ENCODE data around the gene TIAL1. TPM values are rescaled to one million over a fixed set of nuclear protein-coding genes. Genes with fewer than 3 reads are reported as not detected.

Gene TIAL1
- total and polyA plus RNA-seq, 2 of the 13 experiments (the other 11 are each of a cell fraction or from before 2014, with no cell fraction given) = 31.5 to 148 TPM

DNA sequence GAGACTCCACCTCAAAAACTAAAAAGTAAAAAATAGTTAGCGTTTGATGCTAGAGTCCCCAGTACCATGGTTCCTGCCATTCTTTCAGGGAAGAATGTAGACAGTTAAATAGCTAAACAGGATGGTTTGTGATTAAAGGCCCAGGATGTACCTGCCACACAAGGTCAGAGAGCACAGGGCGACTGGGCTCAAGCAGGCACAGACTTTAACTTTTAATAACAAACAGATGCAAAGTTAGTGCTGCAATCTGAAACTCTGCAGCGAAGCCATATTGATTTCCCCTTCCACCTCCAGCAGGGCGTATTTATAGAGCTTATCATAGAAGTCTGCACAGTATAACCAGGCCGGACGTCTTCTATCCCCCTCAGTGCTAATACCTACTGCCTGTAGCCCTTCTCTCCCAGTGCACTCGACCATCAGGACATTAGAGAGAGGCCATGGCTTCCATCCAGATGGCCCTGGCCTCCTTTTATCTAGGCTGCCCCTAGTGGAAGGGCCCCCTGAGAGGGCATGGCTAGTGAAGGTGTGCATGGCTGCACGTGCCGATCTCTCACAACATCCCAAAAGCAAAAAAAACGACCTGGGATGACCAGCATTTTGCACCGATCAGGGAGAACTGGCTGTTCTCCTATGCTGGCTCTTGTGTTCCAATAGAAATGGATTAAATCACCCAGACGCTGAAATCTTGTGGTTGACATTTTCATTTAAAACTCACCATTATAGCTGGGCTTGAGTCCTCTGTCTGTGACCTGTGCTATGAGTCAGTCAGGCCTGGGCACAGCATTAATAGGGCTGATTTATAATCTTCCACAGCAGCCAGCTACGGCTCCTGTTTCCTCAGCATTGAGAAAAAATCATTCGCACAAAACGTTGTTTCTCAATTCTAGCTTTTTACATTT lies 46.8 kb upstream of the TIAL1 start (continued):
- TF ChIP-seq ZIK1 (CRISPR knock-in tag; IDR thresholded peaks at IDR 0.05; ENCODE audit: borderline replicate concordance, low read depth) (no peak), GTF3A (CRISPR knock-in tag; conservative IDR thresholded peaks at IDR 0.05) (no peak), JARID2 (CRISPR knock-in tag; IDR thresholded peaks at IDR 0.05; ENCODE audit: insufficient replicate concordance) (no peak), FOXO1 (CRISPR knock-in tag; IDR thresholded peaks at IDR 0.05) (0 out of 2 replicates have a peak, but pooled peaks have one; percentile 17), YY1 (IDR thresholded peaks at IDR 0.05; ENCODE audit: insufficient read depth, insufficient replicate concordance, low read depth, low read length) (peak; percentile 50), ZNF850 (CRISPR knock-in tag; conservative IDR thresholded peaks at IDR 0.05) (no peak), SSRP1 (CRISPR knock-in tag; IDR thresholded peaks at IDR 0.05) (no peak), JUNB (CRISPR knock-in tag; IDR thresholded peaks at IDR 0.05; ENCODE audit: borderline replicate concordance) (no peak), NR2F1 (CRISPR knock-in tag; IDR thresholded peaks at IDR 0.05) (no peak), ATF7-NPFF (CRISPR knock-in tag; IDR thresholded peaks at IDR 0.05; ENCODE audit: low read depth) (no peak), ZNF577 (CRISPR knock-in tag; IDR thresholded peaks at IDR 0.05; ENCODE audit: borderline replicate concordance, low read depth) (no peak), ZNF709 (CRISPR knock-in tag; IDR thresholded peaks at IDR 0.05) (no peak), SP4 (CRISPR knock-in tag; IDR thresholded peaks at IDR 0.05) (peak; percentile 38; the same call in 1 of the 2 replicates)
- TF ChIP-seq, protein P1, sequence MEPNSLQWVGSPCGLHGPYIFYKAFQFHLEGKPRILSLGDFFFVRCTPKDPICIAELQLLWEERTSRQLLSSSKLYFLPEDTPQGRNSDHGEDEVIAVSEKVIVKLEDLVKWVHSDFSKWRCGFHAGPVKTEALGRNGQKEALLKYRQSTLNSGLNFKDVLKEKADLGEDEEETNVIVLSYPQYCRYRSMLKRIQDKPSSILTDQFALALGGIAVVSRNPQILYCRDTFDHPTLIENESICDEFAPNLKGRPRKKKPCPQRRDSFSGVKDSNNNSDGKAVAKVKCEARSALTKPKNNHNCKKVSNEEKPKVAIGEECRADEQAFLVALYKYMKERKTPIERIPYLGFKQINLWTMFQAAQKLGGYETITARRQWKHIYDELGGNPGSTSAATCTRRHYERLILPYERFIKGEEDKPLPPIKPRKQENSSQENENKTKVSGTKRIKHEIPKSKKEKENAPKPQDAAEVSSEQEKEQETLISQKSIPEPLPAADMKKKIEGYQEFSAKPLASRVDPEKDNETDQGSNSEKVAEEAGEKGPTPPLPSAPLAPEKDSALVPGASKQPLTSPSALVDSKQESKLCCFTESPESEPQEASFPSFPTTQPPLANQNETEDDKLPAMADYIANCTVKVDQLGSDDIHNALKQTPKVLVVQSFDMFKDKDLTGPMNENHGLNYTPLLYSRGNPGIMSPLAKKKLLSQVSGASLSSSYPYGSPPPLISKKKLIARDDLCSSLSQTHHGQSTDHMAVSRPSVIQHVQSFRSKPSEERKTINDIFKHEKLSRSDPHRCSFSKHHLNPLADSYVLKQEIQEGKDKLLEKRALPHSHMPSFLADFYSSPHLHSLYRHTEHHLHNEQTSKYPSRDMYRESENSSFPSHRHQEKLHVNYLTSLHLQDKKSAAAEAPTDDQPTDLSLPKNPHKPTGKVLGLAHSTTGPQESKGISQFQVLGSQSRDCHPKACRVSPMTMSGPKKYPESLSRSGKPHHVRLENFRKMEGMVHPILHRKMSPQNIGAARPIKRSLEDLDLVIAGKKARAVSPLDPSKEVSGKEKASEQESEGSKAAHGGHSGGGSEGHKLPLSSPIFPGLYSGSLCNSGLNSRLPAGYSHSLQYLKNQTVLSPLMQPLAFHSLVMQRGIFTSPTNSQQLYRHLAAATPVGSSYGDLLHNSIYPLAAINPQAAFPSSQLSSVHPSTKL (CRISPR knock-in tag; IDR thresholded peaks at IDR 0.05) = 0 out of 2 replicates have a peak, but pooled peaks have one; percentile 9
- TF ChIP-seq, protein P2, sequence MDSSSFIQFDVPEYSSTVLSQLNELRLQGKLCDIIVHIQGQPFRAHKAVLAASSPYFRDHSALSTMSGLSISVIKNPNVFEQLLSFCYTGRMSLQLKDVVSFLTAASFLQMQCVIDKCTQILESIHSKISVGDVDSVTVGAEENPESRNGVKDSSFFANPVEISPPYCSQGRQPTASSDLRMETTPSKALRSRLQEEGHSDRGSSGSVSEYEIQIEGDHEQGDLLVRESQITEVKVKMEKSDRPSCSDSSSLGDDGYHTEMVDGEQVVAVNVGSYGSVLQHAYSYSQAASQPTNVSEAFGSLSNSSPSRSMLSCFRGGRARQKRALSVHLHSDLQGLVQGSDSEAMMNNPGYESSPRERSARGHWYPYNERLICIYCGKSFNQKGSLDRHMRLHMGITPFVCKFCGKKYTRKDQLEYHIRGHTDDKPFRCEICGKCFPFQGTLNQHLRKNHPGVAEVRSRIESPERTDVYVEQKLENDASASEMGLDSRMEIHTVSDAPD (CRISPR knock-in tag; IDR thresholded peaks at IDR 0.05) = no peak
- TF ChIP-seq, protein P3, sequence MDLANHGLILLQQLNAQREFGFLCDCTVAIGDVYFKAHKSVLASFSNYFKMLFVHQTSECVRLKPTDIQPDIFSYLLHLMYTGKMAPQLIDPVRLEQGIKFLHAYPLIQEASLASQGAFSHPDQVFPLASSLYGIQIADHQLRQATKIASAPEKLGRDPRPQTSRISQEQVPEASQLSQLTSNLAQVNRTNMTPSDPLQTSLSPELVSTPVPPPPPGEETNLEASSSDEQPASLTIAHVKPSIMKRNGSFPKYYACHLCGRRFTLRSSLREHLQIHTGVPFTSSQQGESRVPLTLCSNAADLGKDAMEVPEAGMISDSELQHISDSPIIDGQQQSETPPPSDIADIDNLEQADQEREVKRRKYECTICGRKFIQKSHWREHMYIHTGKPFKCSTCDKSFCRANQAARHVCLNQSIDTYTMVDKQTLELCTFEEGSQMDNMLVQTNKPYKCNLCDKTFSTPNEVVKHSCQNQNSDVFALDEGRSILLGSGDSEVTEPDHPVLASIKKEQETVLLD (CRISPR knock-in tag; IDR thresholded peaks at IDR 0.05; ENCODE audit: low read depth) = no peak
- TF ChIP-seq, protein P4, sequence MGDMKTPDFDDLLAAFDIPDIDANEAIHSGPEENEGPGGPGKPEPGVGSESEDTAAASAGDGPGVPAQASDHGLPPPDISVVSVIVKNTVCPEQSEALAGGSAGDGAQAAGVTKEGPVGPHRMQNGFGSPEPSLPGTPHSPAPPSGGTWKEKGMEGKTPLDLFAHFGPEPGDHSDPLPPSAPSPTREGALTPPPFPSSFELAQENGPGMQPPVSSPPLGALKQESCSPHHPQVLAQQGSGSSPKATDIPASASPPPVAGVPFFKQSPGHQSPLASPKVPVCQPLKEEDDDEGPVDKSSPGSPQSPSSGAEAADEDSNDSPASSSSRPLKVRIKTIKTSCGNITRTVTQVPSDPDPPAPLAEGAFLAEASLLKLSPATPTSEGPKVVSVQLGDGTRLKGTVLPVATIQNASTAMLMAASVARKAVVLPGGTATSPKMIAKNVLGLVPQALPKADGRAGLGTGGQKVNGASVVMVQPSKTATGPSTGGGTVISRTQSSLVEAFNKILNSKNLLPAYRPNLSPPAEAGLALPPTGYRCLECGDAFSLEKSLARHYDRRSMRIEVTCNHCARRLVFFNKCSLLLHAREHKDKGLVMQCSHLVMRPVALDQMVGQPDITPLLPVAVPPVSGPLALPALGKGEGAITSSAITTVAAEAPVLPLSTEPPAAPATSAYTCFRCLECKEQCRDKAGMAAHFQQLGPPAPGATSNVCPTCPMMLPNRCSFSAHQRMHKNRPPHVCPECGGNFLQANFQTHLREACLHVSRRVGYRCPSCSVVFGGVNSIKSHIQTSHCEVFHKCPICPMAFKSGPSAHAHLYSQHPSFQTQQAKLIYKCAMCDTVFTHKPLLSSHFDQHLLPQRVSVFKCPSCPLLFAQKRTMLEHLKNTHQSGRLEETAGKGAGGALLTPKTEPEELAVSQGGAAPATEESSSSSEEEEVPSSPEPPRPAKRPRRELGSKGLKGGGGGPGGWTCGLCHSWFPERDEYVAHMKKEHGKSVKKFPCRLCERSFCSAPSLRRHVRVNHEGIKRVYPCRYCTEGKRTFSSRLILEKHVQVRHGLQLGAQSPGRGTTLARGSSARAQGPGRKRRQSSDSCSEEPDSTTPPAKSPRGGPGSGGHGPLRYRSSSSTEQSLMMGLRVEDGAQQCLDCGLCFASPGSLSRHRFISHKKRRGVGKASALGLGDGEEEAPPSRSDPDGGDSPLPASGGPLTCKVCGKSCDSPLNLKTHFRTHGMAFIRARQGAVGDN (CRISPR knock-in tag; IDR thresholded peaks at IDR 0.05) = peak; percentile 27; the same call in 1 of the 2 replicates

All from HepG2 (cell line).